Transverse colon (tissue), 4 donors: Measurements from ENCODE around the gene SHISAL1. TPM values are rescaled to one million over a fixed set of nuclear protein-coding genes. Genes with fewer than 3 reads are reported as not detected.

Source experiments
- DNase-seq: peaks from one replicate; pipeline ENCODE4 v3.0.0-alpha.2; 2019
- H3K27ac ChIP-seq, 4 donors: fragments of 200-600 bp; sonication (generic); 2 replicates each; pipeline ENCODE4 v1.5.1; 2016 to 2018; ENCODE audit warnings: inconsistent platforms in 4 of 4
- H3K27me3 ChIP-seq: fragments of 200-600 bp; sonication (generic); 2 replicates; pipeline ENCODE4 v1.5.1; 2017; ENCODE audit warnings: inconsistent platforms
- H3K36me3 ChIP-seq, 4 donors: fragments of 200-600 bp; sonication (generic); 2 replicates each; pipeline ENCODE4 v1.5.1; 2017 to 2019; ENCODE audit warnings: inconsistent platforms in 4 of 4
- H3K4me1 ChIP-seq, 4 donors: fragments of 200-600 bp; sonication (generic); 2 replicates each; pipeline ENCODE4 v1.5.1; 2017 to 2020; ENCODE audit warnings: inconsistent platforms in 4 of 4
- H3K4me3 ChIP-seq, 4 donors: fragments of 200-600 bp; sonication (generic); 1 replicate in 1 of 4; 2 replicates in 3 of 4; pipeline versions ENCODE4 v1.5.1 to v1.6.1; 2017 to 2019; ENCODE audit warnings: inconsistent platforms in 4 of 4
- H3K9me3 ChIP-seq, 2 donors: fragments of 200-600 bp; sonication (generic); 2 replicates each; pipeline ENCODE4 v1.5.1; 2017 to 2019; ENCODE audit warnings: inconsistent platforms in 2 of 2
- CTCF ChIP-seq, 5 experiments: fragments of 200-600 bp in 3 of 5; fragments of 450-650 bp in 2 of 5; sonication (generic) in 3 of 5; IDR thresholded peaks; 1 replicate in 2 of 5; 2 replicates in 3 of 5; pipeline ENCODE4 v1.5.1; 2016 to 2017; ENCODE audit warnings: antibody characterized with exemption in 5 of 5, inconsistent platforms in 3 of 5, mild to moderate bottlenecking in 2 of 5, moderate library complexity in 1 of 5
- EP300 ChIP-seq: sonication (generic); formaldehyde crosslinking; IDR thresholded peaks from one replicate; pipeline ENCODE4 v1.6.1; 2017; ENCODE audit warnings: antibody characterized with exemption, low read depth
- POLR2A ChIP-seq: fragments of 450-650 bp; IDR thresholded peaks from one replicate; pipeline ENCODE4 v1.6.1; 2016; ENCODE audit warnings: antibody characterized with exemption, mild to moderate bottlenecking, moderate library complexity
- POLR2AphosphoS5 ChIP-seq, 3 donors: sonication (generic); formaldehyde crosslinking; IDR thresholded peaks; one replicate each; pipeline ENCODE4 v1.6.1; 2016; ENCODE audit warnings: antibody characterized with exemption in 3 of 3
- WGBS, 2 donors: methylation state at CpG; one replicate each; pipeline ENCODE4 v1.1.5; 2018; ENCODE audit warnings: low coverage in 1 of 2; 5-methylcytosine and 5-hydroxymethylcytosine counted together
- in situ Hi-C, 4 donors: fragments of 200-750 bp; cut with MboI; loops; one replicate each; pipeline versions ENCODE4 v1.15.0 to v1.15.1; 2017; ENCODE audit warnings: low sequenced_read_pairs in 3 of 4, low pct_ligation_motif_present in 1 of 4, low pct_unique_long_range_greater_than_20kb in 1 of 4
- intact Hi-C: fragments of 100-400 bp; cut with DNase I; formaldehyde crosslinking; loops from one replicate; pipeline ENCODE4 v1.15.1; 2023; ENCODE audit warnings: low total_unique reads
- total RNA-seq, 4 donors: library from RNA; depleted of rRNA; stranded (reverse); fragments of >200 nt; gene quantifications; one replicate each; pipeline ENCODE4 v1.1.0, GENCODE V29; 2016

Gene SHISAL1
- total RNA-seq, 4 donors from 2014 or later: 1.9 to 4.6 (median 3.2) TPM

- TF ChIP-seq POLR2A (no peak), EP300 (no peak), CTCF (IDR thresholded peaks at IDR 0.05) (no peak), POLR2AphosphoS5 (IDR thresholded peaks at IDR 0.05) (no peak)
- no peaks in the 10 kb centered on the region for H3K9me3 ChIP-seq
- intact Hi-C loops (no loop called here), in situ Hi-C loops (no loop called here)
- no peaks in the 10 kb centered on the region for H3K27me3 ChIP-seq
- WGBS, 2 donors: 88% methylated on average over 2 to 7 of the region's 7 CpGs
- no peaks in the 10 kb centered on the region for H3K36me3 ChIP-seq
- peaks cover 0 to 6% (median 1%) of the 10 kb centered on the region in 4 donors for H3K4me1 ChIP-seq
- no peak overlapping the region for H3K4me3 ChIP-seq
- DNase-seq: no peak
- no peak overlapping the region for H3K27ac ChIP-seq
Measured at GRCh38 chr22:44217346-44217745, 95.4 kb downstream of the SHISAL1 start.

GRCh38 chr22:44215287-44215686 is 97.5 kb downstream of the SHISAL1 start:
- intact Hi-C loops: no loop called here
- in situ Hi-C loops: no loop called here
- TF ChIP-seq CTCF (IDR thresholded peaks at IDR 0.05): no peak
- TF ChIP-seq EP300: no peak
- no peak for TF ChIP-seq POLR2A
- TF ChIP-seq POLR2AphosphoS5 (IDR thresholded peaks at IDR 0.05): no peak
- no peak overlapping the region for H3K4me3 ChIP-seq
- no peaks in the 10 kb centered on the region for H3K36me3 ChIP-seq
- peaks cover 0 to 18% (median 4%) of the 10 kb centered on the region in 4 donors for H3K4me1 ChIP-seq
- H3K9me3 ChIP-seq: no peaks in the 10 kb centered on the region
- WGBS, 2 donors: 83 to 86% methylated on average over 2 to 4 of the region's 4 CpGs
- H3K27ac ChIP-seq: no peak overlapping the region
- DNase-seq: no peak
- no peaks in the 10 kb centered on the region for H3K27me3 ChIP-seq

GRCh38 chr22:44214764-44215163 is 98.0 kb downstream of the SHISAL1 start:
- Histone ChIP-seq H3K27ac (no peak overlapping the region), H3K27me3 (no peaks in the 10 kb centered on the region), H3K36me3 (no peaks in the 10 kb centered on the region), H3K4me1 (peaks cover 0 to 18% (median 4%) of the 10 kb centered on the region in 4 donors), H3K9me3 (no peaks in the 10 kb centered on the region), H3K4me3 (no peak overlapping the region)
- intact Hi-C loops (no loop called here), in situ Hi-C loops (no loop called here)
- WGBS, 2 donors: 64 to 75% methylated on average over 4 to 6 of the region's 6 CpGs
- TF ChIP-seq POLR2AphosphoS5 (IDR thresholded peaks at IDR 0.05) (no peak), EP300 (no peak), POLR2A (no peak), CTCF (IDR thresholded peaks at IDR 0.05) (no peak)
- DNase-seq: no peak

- Histone ChIP-seq H3K27me3 (no peaks in the 10 kb centered on the region), H3K4me3 (no peak overlapping the region), H3K27ac (no peak overlapping the region), H3K36me3 (no peaks in the 10 kb centered on the region), H3K9me3 (no peaks in the 10 kb centered on the region), H3K4me1 (peaks cover 0 to 18% (median 4%) of the 10 kb centered on the region in 4 donors)
- 82% methylated on average over 3 of the region's 3 CpGs; no CpG with 5 or more reads in 1 of the 2 donors for WGBS, 2 donors
- TF ChIP-seq POLR2AphosphoS5 (IDR thresholded peaks at IDR 0.05) (no peak), CTCF (IDR thresholded peaks at IDR 0.05) (no peak), POLR2A (no peak), EP300 (no peak)
- DNase-seq: no peak
- intact Hi-C loops (no loop called here), in situ Hi-C loops (no loop called here)
Measured at GRCh38 chr22:44214187-44214586, 98.6 kb downstream of the SHISAL1 start.
